NCI-H2107 treated with DMSO at 0.1 percent for 48 hours (cell line): ENCODE results near the gene TIGD6.

Experiments used
- DNase-seq: peaks from one replicate; lab custom pipeline; 2025; ENCODE audit not compliant: unreplicated experiment; lab: John Stamatoyannopoulos, UW

The TIGD6 gene

GRCh38 chr5:149981206-149981605, 19.2 kb downstream of the TIGD6 start:
- DNase-seq: no peak

GRCh38 chr5:149979896-149980295, 20.6 kb downstream of the TIGD6 start:
- no peak for DNase-seq

GRCh38 chr5:149975409-149975808, 25.0 kb downstream of the TIGD6 start:
- no peak for DNase-seq

GRCh38 chr5:149969181-149969930, 31.1 kb downstream of the TIGD6 start:
- DNase-seq: no peak

GRCh38 chr5:149966946-149967345, 33.5 kb downstream of the TIGD6 start:
- DNase-seq: no peak

- no peak for DNase-seq
These were observed 36.7 kb downstream of the TIGD6 start for GRCh38 chr5:149963729-149964128.

GRCh38 chr5:149962601-149963300, 37.7 kb downstream of the TIGD6 start:
- no peak for DNase-seq

- DNase-seq: peak; percentile 1
These were observed 38.5 kb downstream of the TIGD6 start for GRCh38 chr5:149961957-149962409.

- DNase-seq: no peak
These were observed 39.2 kb downstream of the TIGD6 start for GRCh38 chr5:149961186-149961685.

GRCh38 chr5:149960272-149961185, 39.9 kb downstream of the TIGD6 start, which contains the start of gene SLC26A2:
SLC26A2 (plus strand) TSS chr5:149960758; CDS start chr5:149977653, 16,895 bp downstream.
- peak; percentile 87 for DNase-seq

GRCh38 chr5:149959406-149960236, 40.8 kb downstream of the TIGD6 start:
- DNase-seq: no peak

- no peak for DNase-seq
These were observed 42.6 kb downstream of the TIGD6 start for GRCh38 chr5:149957855-149958254.

- DNase-seq: no peak
These were observed 43.8 kb downstream of the TIGD6 start for GRCh38 chr5:149956685-149957084.

GRCh38 chr5:149954798-149955197, 45.7 kb downstream of the TIGD6 start:
- DNase-seq: no peak

- no peak for DNase-seq
These were observed 46.9 kb downstream of the TIGD6 start for GRCh38 chr5:149953436-149954121.

GRCh38 chr5:149951138-149951749, 49.2 kb downstream of the TIGD6 start:
- DNase-seq: no peak

GRCh38 chr5:149948993-149949392, 51.5 kb downstream of the TIGD6 start:
- no peak for DNase-seq

- DNase-seq: no peak
These were observed 54.3 kb downstream of the TIGD6 start for GRCh38 chr5:149946118-149946517.

GRCh38 chr5:149944666-149945065, 55.8 kb downstream of the TIGD6 start, which contains the start of gene PDE6A:
PDE6A (minus strand) TSS chr5:149944793; CDS start chr5:149944673, 120 bp downstream.
- no peak for DNase-seq
